ENCODE results near the gene SLC26A1.

The SLC26A1 gene

GRCh38 chr4:1017211-1017610, 24.0 kb upstream of the SLC26A1 start:
- Mint-ChIP-seq H3K4me1 (peaks cover 33% of the 10 kb centered on the region), H3K4me3 (no peak overlapping the region), H3K36me3 (ENCODE audit: low read depth) (peaks cover 5% of the 10 kb centered on the region)

DNA sequence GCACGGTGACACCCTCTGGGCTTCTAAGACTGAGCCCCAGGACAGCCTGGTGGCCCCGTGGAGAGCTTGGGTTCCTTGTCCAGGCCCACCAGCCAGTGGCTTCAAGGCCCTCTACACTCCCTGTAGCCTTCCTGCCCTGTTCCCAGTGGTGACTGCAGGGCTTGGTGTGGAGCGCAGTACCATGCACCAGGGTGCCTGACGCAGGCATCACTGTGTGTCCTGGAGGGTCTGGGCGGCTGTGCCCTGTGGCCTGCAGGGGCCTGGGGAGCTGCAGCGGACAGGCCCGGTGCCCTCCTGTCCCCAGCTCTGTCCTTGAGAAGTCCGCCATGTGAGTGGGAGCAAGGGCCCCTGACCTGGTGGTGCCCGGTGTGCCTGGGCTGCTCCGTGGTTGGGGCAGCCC, 22.5 kb upstream of the SLC26A1 start:
- peak overlapping the region in 1 of 3 experiments; percentile 45 for H3K27ac Mint-ChIP-seq
- TF ChIP-seq, protein P1, sequence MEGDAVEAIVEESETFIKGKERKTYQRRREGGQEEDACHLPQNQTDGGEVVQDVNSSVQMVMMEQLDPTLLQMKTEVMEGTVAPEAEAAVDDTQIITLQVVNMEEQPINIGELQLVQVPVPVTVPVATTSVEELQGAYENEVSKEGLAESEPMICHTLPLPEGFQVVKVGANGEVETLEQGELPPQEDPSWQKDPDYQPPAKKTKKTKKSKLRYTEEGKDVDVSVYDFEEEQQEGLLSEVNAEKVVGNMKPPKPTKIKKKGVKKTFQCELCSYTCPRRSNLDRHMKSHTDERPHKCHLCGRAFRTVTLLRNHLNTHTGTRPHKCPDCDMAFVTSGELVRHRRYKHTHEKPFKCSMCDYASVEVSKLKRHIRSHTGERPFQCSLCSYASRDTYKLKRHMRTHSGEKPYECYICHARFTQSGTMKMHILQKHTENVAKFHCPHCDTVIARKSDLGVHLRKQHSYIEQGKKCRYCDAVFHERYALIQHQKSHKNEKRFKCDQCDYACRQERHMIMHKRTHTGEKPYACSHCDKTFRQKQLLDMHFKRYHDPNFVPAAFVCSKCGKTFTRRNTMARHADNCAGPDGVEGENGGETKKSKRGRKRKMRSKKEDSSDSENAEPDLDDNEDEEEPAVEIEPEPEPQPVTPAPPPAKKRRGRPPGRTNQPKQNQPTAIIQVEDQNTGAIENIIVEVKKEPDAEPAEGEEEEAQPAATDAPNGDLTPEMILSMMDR (IDR thresholded peaks at IDR 0.05; ENCODE audit: unreplicated experiment in 3 of 3), result no peak
- H3K4me1 Mint-ChIP-seq, result peaks cover 33% of the 10 kb centered on the region
- H3K36me3 Mint-ChIP-seq (ENCODE audit: low read depth), result peaks cover 5% of the 10 kb centered on the region
- no peaks in the 10 kb centered on the region for H3K9me3 Mint-ChIP-seq
- no peaks in the 10 kb centered on the region for H3K27me3 Mint-ChIP-seq (ENCODE audit: low read depth)
- no peak overlapping the region for H3K4me3 Mint-ChIP-seq

More at GRCh38 chr4:1017211-1017610, 24.0 kb upstream of the SLC26A1 start:
- Mint-ChIP-seq H3K27me3 (ENCODE audit: low read depth) (no peaks in the 10 kb centered on the region), H3K9me3 (no peaks in the 10 kb centered on the region), H3K27ac (no peak overlapping the region)
- TF ChIP-seq, protein P1 (IDR thresholded peaks at IDR 0.05; ENCODE audit: unreplicated experiment in 3 of 3), result no peak

- peak overlapping the region in 1 of 3 experiments; percentile 45 for H3K27ac Mint-ChIP-seq
Observed at GRCh38 chr4:1015179-1015578, 22.0 kb upstream of the SLC26A1 start.

GRCh38 chr4:1014291-1015167, 21.3 kb upstream of the SLC26A1 start:
- Mint-ChIP-seq H3K4me1 (peaks cover 28% of the 10 kb centered on the region), H3K9me3 (no peaks in the 10 kb centered on the region), H3K27ac (peak overlapping the region; percentile 60 to 90 (median 79)), H3K4me3 (peak overlapping the region; percentile 77 to 84 (median 84)), H3K27me3 (ENCODE audit: low read depth) (peaks cover 6% of the 10 kb centered on the region), H3K36me3 (ENCODE audit: low read depth) (peaks cover 5% of the 10 kb centered on the region)
- TF ChIP-seq, protein P1 (IDR thresholded peaks at IDR 0.05; ENCODE audit: unreplicated experiment in 3 of 3), result no peak

More at GRCh38 chr4:1015179-1015578, 22.0 kb upstream of the SLC26A1 start:
- TF ChIP-seq, protein P1 (IDR thresholded peaks at IDR 0.05; ENCODE audit: unreplicated experiment in 3 of 3), result peak; percentile 15 to 30 (median 26)
- peaks cover 5% of the 10 kb centered on the region for H3K36me3 Mint-ChIP-seq (ENCODE audit: low read depth)
- H3K9me3 Mint-ChIP-seq, result no peaks in the 10 kb centered on the region
- peaks cover 33% of the 10 kb centered on the region for H3K4me1 Mint-ChIP-seq
- H3K4me3 Mint-ChIP-seq, result no peak overlapping the region
- peaks cover 6% of the 10 kb centered on the region for H3K27me3 Mint-ChIP-seq (ENCODE audit: low read depth)

- Mint-ChIP-seq H3K36me3 (ENCODE audit: low read depth) (peaks cover 5% of the 10 kb centered on the region), H3K9me3 (no peaks in the 10 kb centered on the region), H3K27me3 (ENCODE audit: low read depth) (peaks cover 14% of the 10 kb centered on the region), H3K4me3 (peak overlapping the region; percentile 77 to 84 (median 84)), H3K4me1 (peaks cover 27% of the 10 kb centered on the region), H3K27ac (peak overlapping the region; percentile 60 to 90 (median 79))
- TF ChIP-seq, protein P1 (IDR thresholded peaks at IDR 0.05; ENCODE audit: unreplicated experiment in 3 of 3), result no peak
Observed at GRCh38 chr4:1013225-1014073, 20.2 kb upstream of the SLC26A1 start.

All from nephron (organoid).